GM21390 (cell line): ENCODE measurements around the gene PRKCH.
"Not testable (repeated sequence)": the region's sequence is repeated elsewhere in the genome, so short reads cannot be mapped to it uniquely, and the experiment has no call there.

ENCODE experiments used
- ATAC-seq: cut with Tn5 transposase; IDR thresholded peaks from one replicate; pipeline ENCODE4 v1.9.1; 2021; ENCODE audit not compliant: unreplicated experiment

The PRKCH gene

DNA sequence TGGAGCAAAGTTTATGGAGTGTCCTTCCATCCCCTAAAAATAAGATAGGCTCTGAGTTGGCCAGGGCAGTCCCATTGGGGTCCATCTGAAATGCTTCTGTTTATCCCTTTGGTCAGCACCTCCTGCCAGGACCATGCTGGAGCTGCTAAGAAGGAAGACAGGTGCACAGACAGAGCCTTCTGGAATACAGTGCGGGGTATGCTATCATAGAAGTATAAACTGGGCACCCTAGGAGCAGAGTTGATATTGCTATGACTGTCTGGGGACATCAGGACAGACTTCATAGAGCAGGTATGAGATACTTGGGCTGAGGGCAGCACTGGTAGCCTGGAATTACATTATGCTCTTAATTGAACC is 203.5 kb downstream of the PRKCH start:
- no peak for ATAC-seq

DNA sequence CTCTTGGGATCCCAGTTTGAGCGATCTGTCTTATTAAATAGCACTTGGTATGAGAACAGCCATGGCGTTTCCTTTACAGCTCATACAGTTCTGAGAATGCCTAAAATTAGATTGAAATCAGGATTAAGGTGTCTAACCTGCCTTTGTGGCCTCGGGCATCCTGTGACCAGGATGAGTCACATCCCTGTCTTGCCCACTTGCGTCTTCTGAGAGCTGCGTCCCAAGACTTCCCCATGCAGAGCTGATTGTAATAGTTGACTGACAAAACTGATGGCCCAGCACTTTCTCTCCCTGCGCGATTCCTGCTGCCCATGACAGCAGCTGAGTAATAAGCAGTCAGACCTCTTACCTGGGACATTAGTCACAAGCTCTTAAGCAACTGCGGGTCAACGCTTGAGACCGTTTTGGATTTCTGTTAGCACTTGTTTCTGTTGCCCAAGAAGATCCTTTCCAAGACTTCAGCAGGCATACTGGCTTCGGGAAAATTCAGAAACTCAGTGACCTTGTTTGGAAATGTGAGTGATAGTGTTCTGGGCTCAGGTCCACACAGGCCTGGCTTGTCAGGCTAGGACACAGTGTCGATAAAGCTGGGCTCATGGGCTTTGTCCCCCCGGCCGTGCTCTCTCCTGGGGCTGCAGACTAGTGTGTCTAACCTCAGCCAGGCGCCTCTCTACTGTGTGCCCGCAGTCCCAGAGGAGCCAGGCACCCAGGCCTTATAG is 204.1 kb downstream of the PRKCH start:
- peak; percentile 78 for ATAC-seq

DNA sequence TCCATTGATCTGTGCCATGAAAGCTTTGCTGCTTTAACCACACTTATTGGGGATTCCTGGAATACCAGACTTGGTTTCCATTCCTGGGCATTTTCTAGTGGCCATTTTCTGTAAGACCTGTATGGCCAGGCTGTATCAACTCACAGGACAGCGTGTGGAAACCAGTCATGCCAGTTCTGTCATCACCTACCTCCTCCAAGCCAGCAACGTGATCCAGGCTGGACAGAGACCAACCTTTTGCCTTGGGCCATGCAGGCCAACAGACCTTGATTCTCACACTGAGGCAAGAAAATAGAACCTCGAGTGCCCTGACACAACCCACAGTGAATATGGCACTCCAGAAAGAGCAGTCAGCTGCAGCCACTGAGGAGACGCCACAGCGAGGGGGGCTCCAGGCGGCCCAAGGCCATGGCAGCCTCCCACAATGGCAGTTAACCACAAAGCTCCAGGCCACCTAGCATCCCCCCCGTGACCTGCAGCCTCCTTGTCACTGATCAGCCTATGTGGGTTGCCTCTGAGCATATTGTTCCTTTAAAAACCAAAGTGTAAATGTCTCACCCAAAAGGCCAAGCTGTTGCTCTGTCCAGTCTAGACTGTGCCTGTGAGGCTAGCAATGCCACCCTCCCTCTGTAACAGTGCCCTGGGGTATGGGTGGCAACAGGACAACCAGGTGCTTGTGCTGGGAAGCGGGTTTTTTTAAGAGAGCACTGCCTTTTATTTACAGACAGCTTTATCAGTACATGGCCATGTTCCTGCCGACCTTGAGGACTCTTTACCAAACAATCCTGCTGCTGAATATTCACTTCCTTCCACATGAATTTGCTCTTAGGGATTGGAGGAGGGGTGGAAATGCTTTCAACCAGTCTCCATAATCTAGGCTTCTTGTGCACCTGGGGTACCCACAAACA is 205.3 kb downstream of the PRKCH start:
- ATAC-seq, result no peak

DNA sequence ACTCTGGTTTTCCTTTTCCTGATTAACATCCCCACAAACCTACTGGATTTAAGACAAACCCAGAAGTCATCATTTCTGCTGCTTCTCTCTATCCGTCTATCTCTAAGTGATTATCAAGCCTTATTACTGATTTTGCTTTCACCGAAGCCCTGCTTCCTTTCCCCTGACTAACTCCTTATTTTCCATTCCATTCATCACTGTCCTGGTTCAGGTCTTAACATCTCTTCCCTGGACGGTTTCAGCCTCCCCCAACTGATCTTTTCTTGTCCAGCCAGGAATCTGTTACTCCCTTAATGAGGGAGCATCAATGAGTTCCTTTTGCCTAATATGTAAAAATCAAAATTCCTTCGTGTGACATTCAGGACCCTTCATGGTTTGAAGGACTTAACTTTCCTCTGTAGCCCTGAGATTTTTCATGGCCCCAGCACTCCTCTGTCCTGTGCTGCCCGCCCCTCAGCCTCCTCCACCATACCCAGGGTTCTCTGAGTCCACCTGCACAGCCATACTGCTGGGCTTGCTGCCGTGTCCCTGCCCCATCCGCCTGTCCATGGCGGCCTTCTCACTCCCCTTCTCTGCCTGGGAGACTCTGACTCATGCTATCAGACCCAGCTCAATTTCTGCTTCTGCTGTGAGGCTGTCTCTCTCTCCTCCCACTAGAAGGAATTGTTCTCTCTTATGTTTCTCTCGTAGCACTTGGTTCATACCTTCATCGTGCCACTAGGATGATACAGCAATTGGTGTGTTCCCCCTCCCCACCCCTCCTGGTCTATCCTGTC is 206.1 kb downstream of the PRKCH start:
- ATAC-seq, result no peak

DNA sequence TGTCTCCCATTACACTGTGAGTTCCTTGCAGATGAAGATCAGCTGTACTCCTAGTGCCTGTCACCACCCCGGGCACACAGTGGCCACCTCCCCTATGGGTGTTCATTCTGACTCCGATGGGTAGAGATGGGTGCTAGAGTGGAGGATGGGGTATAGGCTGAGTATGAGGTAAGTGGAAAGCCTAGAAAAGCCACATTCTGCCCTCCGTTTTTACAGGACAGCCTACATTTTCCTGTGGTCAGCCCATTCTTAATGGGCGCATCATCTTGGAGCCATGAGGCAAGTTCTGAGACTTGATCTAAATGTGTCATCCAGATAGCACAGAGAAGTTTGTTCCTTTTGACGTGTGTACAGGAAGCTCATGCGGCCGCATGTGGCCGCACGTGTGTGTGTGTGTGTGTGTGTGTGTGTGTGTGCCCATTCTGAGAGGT is 207.2 kb downstream of the PRKCH start:
- ATAC-seq, result no peak

DNA sequence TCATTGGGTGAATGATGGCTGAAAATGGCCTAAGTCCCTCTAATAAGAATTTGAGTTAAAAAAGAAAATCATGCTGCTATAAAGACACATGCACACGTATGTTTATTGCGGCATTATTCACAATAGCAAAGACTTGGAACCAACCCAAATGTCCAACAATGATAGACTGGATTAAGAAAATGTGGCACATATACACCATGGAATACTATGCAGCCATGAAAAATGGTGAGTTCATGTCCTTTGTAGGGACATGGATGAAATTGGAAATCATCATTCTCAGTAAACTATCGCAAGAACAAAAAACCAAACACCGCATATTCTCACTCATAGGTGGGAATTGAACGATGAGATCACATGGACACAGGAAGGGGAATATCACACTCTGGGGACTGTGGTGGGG is 208.0 kb downstream of the PRKCH start:
- not testable (repeated sequence) for ATAC-seq

DNA sequence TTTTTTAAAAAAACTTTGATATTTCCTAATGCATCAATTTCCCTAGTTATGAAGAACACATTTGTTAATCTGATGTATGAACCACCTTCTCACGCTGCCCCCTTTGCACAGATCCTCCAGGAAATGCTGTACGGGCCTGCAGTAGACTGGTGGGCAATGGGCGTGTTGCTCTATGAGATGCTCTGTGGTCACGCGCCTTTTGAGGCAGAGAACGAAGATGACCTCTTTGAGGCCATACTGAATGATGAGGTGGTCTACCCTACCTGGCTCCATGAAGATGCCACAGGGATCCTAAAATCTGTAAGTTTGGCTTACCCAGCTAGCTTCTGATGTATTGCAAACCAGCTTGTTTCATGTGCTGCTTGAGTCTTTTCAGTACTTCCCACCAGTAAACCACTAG is 208.9 kb downstream of the PRKCH start:
- ATAC-seq, result no peak

DNA sequence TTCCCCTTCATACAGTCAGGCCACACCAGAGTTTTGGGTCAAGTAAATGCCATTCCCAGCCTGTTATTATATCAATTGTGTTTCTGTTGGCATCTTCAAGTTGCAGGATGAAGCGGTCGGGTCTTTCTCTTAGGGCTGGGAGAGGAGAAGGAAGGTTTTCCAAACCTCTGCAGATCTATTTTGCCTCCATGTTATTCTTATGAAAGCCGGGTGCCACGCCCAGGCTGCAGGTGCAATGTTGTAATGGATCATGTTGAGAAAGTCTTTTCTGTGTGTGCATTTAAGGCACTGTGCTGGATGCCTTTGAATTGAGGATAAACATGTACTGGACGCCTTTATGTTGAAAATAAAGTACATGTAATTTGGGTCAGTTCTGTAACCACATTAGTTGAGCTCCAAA is 209.5 kb downstream of the PRKCH start:
- no peak for ATAC-seq

DNA sequence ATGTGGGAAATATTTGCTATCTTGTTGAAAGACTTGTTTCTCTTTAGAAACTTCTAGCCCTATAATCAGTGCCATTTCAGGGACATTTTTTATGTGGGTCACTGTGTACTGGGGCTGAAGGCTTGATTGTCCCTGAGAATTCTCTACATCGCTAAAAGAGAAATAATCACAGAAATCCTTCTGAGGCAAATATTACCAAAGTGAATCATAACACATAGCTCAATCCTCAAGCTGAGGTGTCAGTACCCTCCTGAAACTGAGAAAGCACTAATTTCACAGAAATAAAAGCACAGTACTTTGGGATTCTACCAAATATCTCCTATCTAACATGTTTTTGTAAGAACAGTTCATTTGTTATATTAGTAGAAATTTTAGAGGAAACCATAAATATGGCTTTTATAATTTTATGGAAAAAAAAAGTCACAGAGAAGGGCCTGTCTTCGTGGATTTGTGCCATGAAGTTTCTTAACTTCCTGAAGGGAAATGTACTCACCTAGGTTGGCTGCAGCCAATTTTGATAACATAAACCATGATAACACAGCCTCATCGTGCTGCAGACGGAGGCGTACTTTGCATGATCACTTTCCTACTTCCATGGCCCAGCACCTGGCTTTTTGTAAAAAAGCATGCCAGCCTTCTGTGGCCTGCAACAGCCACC is 210.2 kb downstream of the PRKCH start:
- no peak for ATAC-seq

DNA sequence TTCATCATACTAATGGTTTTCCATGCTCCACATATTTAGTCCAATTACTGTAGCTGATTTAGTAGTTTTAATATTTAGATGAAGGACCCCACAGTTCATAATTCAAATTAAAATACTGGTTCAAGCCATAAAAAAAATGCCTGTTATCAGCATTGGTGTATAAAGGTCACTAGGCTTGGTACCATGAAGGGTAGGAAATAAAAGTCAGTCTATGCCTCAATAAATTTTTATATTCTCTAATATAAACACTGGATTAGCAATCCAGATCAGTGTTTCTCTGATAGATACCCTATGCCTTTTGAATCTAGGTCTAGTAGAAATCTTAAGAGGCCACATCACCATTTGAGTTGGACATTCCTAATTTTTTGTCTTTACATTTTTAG is 210.7 kb downstream of the PRKCH start:
- no peak for ATAC-seq

DNA sequence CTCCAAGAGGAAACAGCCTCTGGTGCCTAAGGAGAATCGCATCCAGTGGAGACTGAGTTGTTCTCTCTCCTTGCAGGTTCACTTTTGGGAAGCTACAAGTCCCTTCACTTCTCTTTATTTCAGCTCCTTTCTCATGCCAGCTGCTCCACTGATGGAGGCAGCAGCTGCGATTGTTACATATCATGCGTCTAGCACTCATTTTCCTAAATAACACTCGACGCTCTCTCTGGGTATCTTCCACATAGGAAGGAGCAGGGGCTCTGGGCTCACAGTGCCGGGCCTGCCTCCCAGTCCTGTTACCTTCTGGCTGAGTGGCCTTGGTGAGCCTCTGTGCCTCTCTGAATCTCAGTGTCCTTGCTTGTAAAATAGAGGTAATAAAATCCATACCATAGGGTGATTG is 211.4 kb downstream of the PRKCH start:
- no peak for ATAC-seq

DNA sequence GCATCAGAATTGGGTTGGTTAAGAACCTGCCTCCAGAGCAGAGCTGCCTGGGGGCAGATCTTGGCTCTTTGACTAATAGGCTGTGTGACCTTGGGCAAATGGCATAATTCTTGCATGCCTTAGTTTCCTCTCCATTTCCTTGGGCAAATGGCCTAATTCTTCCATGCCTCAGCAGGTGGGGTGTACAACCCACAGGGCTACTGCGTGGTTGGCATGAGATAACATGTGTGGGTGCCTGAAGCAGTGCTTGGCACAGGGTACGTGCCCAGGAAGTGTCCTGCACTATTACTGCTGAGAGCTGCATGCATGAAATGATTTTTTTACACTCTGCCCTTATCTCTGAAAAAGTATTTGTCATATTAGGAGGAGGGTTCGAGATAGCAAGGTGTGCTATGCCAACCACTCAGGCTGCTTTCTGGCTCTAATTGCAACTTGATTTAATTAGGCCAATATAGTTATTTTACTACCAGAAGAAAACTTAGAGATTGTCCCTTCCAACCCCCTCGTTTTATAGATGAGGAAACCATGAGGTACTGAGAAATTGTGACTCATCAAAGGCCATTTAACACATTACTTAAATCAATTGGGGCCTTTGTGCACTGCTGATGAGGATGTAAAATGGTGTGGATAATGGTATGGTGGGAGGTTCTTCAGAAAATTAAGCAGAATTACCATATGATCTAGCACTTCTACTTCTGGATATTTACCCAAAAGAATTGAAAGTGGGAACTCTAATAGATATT is 212.3 kb downstream of the PRKCH start:
- no peak for ATAC-seq

DNA sequence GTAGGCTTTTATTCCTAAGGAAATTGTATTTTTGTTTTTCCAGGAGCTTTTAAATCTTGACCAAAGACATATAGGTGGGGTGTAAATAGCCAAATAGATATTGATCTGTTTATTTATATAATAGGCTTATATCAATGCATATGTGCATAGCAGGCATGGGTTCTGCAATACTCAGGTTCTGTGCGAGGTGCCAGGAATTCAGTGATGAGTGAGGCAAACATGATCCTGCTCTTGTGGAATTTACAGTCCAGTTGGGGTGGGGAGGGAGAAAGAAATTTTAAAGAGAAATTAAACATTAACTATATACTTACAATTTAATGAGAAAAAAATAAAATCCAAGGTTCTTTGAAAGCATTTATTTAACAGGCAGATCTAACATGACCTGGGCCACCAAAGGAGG is 213.7 kb downstream of the PRKCH start:
- no peak for ATAC-seq

DNA sequence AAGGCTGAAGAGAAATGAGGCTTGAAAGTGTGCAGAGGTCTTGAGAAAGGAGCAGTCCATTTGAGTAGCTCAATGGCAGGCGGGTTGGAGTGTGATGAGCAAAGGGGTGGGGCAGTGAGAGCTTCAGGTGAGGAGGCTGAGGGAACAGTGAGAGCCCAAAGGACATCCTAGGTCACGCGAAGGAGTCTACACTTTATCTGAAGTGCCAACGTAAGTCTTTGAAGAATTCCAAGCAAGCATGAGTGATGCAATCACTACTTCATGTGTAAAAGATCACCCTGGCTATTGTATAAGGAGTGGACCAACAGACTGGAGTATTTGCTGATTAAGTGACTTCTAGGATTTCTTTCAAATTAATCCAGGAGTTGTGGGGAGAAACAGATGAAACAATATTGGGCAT is 214.1 kb downstream of the PRKCH start:
- ATAC-seq, result no peak

DNA sequence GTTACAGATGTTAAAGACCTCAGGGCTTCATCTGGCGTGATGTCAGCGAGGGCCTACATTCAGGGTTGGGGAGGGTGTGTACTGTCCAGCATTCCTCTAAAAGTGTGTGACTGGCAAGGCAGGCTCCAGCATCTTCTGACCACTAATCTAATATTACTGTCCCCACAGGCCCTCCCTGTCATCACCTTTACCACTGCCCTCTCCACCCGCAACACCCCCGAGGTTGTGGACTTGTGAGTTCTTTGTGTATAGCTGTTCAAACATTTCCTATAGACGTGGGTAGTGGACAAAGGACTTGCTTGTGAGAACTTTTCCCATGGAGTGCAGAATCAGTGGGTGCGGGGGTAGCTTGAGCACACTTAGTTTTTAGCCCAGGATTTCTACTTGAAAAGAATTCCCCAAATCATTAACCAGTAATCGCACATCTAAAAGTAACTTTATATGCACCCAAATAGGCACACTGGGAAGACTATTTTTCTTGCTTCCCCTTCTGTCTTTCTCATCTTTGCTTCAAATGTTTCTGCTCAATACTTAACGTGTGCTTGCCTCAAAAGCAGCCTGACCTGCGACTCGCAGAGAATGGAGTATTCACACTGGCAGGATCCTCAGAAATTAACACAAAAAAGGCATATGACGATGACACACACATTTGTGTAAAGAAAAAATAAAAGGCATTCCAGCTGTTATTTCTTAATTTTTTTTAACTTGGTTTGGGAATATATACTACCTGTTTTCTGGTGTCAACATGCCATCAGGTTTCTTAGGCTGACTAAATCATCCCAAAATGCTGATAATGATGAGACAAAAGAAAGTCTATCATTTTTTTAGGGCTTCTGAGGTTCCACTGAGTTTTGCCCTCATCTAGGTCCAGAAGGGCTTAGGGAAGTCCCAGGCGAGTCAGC is 215.5 kb downstream of the PRKCH start:
- ATAC-seq, result no peak

DNA sequence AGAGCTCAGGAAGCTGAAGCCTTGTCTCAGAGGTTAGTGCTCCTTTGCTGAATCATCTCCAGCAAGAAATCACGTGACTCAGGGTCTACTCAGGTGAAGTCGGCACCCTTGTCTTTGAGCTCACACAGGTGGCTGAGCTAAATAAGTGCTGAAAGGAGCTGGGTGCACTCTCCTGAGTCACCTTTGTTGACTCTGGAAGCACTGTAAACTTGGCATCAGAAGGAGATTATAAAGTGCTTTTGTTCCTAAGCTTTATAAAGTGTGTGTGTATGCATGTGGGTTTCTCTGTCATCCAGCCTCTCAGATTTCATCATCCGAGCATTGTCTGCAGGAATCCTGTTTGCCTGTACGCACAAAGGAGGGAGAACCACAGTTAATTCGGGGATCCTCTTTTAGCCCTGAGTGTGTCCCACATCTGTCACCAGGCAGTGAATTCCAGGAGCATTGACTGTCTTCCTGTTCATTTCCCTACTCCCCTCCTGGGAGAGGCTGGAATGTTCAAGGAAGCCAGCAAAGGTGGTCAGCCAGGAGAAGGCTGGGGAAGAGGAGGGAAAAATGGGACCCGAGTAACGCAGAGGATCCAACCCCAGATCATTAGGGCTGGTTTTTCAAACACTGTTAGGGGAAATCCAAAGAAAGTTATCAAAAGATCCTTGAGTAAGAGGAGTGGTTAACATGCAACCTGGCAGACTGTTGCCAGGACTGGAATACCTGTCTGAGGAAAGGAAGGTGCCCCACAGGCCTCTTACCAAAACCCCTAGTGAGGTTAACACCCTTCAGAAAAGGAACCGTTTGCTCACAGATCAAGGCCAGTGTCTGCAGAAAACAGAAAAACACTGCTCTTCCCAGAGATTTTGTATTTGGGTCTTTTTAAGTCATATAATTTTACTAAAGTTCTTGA is 216.4 kb downstream of the PRKCH start:
- ATAC-seq, result peak; percentile 62

DNA sequence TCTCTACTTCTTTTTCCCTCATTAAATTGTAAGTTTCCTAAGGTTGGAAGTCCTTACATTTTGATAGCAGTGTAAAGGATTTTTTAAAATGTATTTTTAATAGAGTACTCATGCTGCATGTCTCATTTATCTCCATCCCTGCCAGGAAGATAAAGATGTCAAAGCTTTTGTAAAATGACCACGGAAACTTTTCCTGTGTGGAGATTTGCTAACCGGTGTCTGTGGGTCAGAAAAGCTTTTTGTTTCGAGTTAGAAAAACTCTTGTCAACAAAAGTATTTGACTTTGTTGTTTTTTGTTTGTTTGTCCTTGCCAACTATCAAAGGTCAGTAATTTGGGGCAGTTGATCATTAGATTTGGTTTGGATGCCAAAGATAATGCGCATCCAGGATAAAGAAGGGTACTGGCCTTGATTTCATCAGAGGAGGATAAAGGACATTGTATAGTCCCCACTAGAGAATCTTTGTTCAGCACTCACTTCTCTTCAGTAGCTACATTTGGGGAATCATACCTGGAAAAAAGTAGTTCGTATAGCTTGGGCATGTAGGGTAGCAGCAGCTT is 217.2 kb downstream of the PRKCH start:
- ATAC-seq, result no peak

DNA sequence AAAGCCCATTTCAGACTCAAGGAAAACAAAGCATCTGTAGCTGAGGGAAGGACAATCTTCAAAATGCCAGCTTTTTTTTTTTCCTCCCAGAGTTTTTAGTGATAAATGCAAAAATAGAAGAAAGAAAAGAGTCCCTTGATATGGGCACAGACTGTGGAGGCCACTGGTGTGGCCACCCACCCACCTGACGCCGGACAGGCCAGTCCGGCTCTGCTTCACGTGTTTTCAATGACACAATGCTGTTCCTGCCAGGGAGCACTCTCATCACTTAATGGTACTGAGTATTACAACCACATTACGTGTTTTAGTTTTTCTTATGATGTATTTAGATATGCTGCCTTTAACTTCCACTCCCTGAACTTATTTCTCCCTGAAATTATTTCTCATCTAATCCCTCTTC is 218.3 kb downstream of the PRKCH start:
- no peak for ATAC-seq
